Measurements from ENCODE around the gene LRP3.

Gene LRP3

DNA sequence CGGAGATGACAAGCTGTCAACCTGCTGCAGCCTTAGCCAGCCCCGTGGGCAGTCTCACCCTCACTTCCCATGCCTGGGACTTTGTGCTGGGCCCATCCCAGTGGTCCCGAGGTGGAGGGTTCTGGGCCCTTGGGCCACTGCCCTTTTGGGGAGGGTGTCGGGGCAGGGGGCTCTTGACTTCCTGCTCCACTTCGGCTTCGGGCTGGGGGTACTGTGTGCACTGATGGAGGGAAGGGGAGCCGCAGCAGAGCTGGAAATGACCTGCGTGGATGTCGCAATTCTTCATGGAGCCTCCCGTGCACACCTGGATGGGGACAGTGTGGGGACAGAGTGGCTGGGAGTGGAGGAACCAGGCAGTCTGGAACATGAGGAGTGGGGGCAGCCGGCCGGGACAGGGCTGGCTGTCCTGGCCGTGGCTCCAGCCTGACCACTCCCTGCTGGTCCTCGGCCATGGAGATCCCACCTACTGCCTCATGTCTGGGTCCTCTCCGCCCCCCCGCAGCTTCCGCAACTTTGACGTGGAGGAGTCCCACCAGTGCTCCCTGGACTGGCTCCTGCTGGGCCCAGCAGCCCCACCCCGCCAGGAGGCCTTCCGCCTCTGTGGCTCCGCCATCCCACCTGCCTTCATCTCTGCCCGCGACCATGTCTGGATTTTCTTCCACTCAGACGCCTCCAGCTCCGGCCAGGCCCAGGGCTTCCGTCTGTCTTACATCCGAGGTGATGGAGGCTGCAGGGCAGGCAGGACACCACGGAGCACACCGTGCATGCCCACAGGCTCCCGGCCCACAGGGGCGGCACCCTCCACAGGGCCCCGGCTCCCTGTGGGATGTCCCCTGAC lies 10.2 kb downstream of the LRP3 start:
- Histone ChIP-seq H3K9me3 (ENCODE audit: insufficient read depth, low read length) (no peaks in the 10 kb centered on the region), H3K36me3 (ENCODE audit: insufficient read depth, insufficient read length, low read length) (peaks cover 45% of the 10 kb centered on the region), H3K9ac (ENCODE audit: insufficient read length, low read depth) (no peak overlapping the region), H3K4me3 (ENCODE audit: insufficient read length, low read depth) (no peak overlapping the region), H3K4me1 (ENCODE audit: insufficient read depth, insufficient read length) (no peaks in the 10 kb centered on the region), H3K27me3 (ENCODE audit: insufficient read depth, insufficient read length) (no peaks in the 10 kb centered on the region)
- no peak for DNase-seq (ENCODE audit: low read depth, low spot score)
- TF ChIP-seq YY1 (IDR thresholded peaks at IDR 0.05; ENCODE audit: insufficient read depth, insufficient read length) (no peak), ZNF274 (IDR thresholded peaks at IDR 0.05; ENCODE audit: low read depth, low read length) (no peak), SUZ12 (IDR thresholded peaks at IDR 0.05; ENCODE audit: extremely low read depth, insufficient read depth, insufficient read length) (no peak)

DNA sequence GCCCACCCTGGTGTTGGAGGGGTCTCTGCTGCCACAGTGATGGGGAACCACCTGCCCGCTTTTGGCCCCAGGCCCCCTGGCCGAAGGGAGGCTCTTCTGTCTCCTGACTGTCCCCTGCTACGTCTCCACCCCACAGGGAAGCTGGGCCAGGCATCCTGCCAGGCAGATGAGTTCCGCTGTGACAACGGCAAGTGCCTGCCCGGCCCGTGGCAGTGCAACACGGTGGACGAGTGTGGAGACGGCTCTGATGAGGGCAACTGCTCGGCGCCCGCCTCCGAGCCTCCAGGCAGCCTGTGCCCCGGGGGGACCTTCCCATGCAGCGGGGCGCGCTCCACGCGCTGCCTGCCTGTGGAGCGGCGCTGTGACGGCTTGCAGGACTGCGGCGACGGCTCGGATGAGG lies 11.0 kb downstream of the LRP3 start:
- peaks cover 45% of the 10 kb centered on the region for H3K36me3 ChIP-seq (ENCODE audit: insufficient read depth, insufficient read length, low read length)
- no peak overlapping the region for H3K4me3 ChIP-seq (ENCODE audit: insufficient read length, low read depth)
- no peak for TF ChIP-seq YY1 (IDR thresholded peaks at IDR 0.05; ENCODE audit: insufficient read depth, insufficient read length)
- TF ChIP-seq SUZ12 (IDR thresholded peaks at IDR 0.05; ENCODE audit: extremely low read depth, insufficient read depth, insufficient read length) = no peak
- no peak for TF ChIP-seq ZNF274 (IDR thresholded peaks at IDR 0.05; ENCODE audit: low read depth, low read length)
- no peaks in the 10 kb centered on the region for H3K4me1 ChIP-seq (ENCODE audit: insufficient read depth, insufficient read length)
- no peaks in the 10 kb centered on the region for H3K27me3 ChIP-seq (ENCODE audit: insufficient read depth, insufficient read length)
- no peak for DNase-seq (ENCODE audit: low read depth, low spot score)
- H3K9me3 ChIP-seq (ENCODE audit: insufficient read depth, low read length) = no peaks in the 10 kb centered on the region
- no peak overlapping the region for H3K9ac ChIP-seq (ENCODE audit: insufficient read length, low read depth)

DNA sequence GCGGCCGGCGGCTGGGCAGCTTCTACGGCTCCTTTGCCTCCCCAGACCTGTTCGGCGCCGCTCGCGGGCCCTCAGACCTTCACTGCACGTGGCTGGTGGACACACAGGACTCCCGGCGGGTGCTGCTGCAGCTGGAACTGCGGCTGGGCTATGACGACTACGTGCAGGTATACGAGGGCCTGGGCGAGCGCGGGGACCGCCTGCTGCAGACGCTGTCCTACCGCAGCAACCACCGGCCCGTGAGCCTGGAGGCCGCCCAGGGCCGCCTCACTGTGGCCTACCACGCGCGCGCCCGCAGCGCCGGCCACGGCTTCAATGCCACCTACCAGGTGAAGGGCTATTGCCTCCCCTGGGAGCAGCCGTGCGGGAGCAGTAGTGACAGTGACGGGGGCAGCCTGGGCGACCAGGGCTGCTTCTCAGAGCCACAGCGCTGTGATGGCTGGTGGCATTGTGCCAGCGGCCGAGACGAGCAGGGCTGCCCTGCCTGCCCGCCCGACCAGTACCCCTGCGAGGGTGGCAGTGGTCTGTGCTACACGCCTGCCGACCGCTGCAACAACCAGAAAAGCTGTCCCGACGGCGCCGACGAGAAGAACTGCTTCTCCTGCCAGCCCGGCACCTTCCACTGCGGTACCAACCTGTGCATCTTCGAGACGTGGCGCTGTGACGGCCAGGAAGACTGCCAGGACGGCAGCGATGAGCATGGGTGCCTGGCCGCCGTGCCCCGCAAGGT lies 11.6 kb downstream of the LRP3 start:
- Histone ChIP-seq H3K27me3 (ENCODE audit: insufficient read depth, insufficient read length) (no peaks in the 10 kb centered on the region), H3K36me3 (ENCODE audit: insufficient read depth, insufficient read length, low read length) (peaks cover 47% of the 10 kb centered on the region), H3K4me1 (ENCODE audit: insufficient read depth, insufficient read length) (no peaks in the 10 kb centered on the region), H3K9ac (ENCODE audit: insufficient read length, low read depth) (no peak overlapping the region), H3K4me3 (ENCODE audit: insufficient read length, low read depth) (no peak overlapping the region), H3K9me3 (ENCODE audit: insufficient read depth, low read length) (no peaks in the 10 kb centered on the region)
- no peak for DNase-seq (ENCODE audit: low read depth, low spot score)
- TF ChIP-seq YY1 (IDR thresholded peaks at IDR 0.05; ENCODE audit: insufficient read depth, insufficient read length) (no peak), ZNF274 (IDR thresholded peaks at IDR 0.05; ENCODE audit: low read depth, low read length) (no peak), SUZ12 (IDR thresholded peaks at IDR 0.05; ENCODE audit: extremely low read depth, insufficient read depth, insufficient read length) (no peak)

DNA sequence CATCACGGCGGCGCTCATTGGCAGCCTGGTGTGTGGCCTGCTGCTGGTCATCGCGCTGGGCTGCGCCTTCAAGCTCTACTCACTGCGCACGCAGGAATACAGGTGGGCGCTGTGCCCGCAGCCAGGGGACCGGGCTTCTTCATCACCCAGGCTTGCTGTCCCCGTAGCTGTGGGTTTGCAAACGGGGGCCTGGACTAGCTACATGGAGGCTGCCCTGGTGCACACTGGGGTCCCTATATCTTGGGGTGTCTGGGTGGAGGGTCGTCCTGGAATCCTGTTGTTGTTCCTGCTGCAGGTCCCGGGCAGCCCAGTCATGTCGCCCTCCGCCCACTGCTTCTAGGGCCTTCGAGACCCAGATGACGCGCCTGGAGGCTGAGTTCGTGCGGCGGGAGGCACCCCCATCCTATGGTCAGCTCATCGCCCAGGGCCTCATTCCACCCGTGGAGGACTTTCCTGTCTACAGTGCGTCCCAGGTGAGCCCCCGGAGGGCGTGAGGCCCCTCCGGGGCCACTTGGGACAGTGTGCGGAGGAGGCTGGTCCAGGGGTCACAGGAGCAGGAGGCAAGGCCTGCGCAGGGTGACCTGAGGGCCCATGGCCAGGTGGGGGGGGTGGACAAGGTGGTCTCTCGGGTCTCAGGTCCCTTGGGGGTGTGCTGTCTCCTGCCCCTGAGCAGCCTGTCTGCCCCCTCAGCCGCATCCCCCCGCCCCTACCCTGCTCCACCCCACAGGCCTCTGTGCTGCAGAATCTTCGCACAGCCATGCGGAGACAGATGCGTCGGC lies 12.3 kb downstream of the LRP3 start:
- DNase-seq (ENCODE audit: low read depth, low spot score) = no peak
- TF ChIP-seq YY1 (IDR thresholded peaks at IDR 0.05; ENCODE audit: insufficient read depth, insufficient read length) (no peak), ZNF274 (IDR thresholded peaks at IDR 0.05; ENCODE audit: low read depth, low read length) (no peak), SUZ12 (IDR thresholded peaks at IDR 0.05; ENCODE audit: extremely low read depth, insufficient read depth, insufficient read length) (no peak)
- Histone ChIP-seq H3K27me3 (ENCODE audit: insufficient read depth, insufficient read length) (no peaks in the 10 kb centered on the region), H3K4me1 (ENCODE audit: insufficient read depth, insufficient read length) (no peaks in the 10 kb centered on the region), H3K9me3 (ENCODE audit: insufficient read depth, low read length) (no peaks in the 10 kb centered on the region), H3K4me3 (ENCODE audit: insufficient read length, low read depth) (no peak overlapping the region), H3K9ac (ENCODE audit: insufficient read length, low read depth) (no peak overlapping the region), H3K36me3 (ENCODE audit: insufficient read depth, insufficient read length, low read length) (peaks cover 50% of the 10 kb centered on the region)

DNA sequence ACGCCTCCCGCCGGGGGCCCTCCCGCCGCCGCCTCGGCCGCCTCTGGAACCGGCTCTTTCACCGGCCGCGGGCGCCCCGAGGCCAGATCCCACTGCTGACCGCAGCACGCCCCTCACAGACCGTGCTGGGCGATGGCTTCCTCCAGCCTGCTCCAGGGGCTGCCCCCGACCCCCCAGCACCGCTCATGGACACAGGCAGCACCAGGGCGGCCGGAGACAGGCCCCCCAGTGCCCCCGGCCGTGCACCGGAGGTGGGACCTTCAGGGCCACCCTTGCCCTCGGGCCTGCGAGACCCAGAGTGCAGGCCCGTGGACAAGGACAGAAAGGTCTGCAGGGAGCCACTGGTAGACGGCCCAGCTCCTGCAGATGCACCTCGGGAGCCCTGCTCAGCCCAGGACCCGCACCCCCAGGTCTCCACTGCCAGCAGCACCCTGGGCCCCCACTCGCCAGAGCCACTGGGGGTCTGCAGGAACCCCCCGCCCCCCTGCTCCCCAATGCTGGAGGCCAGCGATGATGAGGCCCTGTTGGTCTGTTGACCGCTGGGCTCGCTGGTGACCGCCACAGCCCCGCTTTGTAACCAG lies 13.0 kb downstream of the LRP3 start:
- H3K27me3 ChIP-seq (ENCODE audit: insufficient read depth, insufficient read length) = no peaks in the 10 kb centered on the region
- H3K36me3 ChIP-seq (ENCODE audit: insufficient read depth, insufficient read length, low read length) = peaks cover 52% of the 10 kb centered on the region
- H3K4me3 ChIP-seq (ENCODE audit: insufficient read length, low read depth) = no peak overlapping the region
- no peak overlapping the region for H3K9ac ChIP-seq (ENCODE audit: insufficient read length, low read depth)
- no peak for DNase-seq (ENCODE audit: low read depth, low spot score)
- no peaks in the 10 kb centered on the region for H3K9me3 ChIP-seq (ENCODE audit: insufficient read depth, low read length)
- H3K4me1 ChIP-seq (ENCODE audit: insufficient read depth, insufficient read length) = no peaks in the 10 kb centered on the region
- TF ChIP-seq ZNF274 (IDR thresholded peaks at IDR 0.05; ENCODE audit: low read depth, low read length) (no peak), SUZ12 (IDR thresholded peaks at IDR 0.05; ENCODE audit: extremely low read depth, insufficient read depth, insufficient read length) (no peak), YY1 (IDR thresholded peaks at IDR 0.05; ENCODE audit: insufficient read depth, insufficient read length) (no peak)

DNA sequence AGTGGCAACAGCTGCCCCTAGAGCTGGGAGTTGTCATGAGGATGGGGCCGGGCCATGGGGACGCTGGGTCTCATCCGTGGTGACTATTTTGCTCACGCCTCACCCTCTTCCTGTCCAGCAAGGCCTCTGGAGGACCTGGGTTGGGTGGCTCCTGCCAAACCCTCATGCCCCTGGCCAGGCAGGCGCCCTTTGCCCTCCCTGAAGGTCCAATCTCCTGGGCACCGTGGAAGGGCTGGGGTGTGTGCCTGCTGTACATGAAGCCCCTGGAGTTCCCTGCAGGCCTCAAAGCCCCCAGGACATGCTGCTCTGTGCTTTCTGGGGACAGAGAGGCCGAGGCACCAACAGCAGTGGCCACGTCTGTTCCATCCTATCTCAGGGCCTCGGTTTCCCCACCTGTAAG lies 13.8 kb downstream of the LRP3 start:
- TF ChIP-seq YY1 (IDR thresholded peaks at IDR 0.05; ENCODE audit: insufficient read depth, insufficient read length) (no peak), ZNF274 (IDR thresholded peaks at IDR 0.05; ENCODE audit: low read depth, low read length) (no peak), SUZ12 (IDR thresholded peaks at IDR 0.05; ENCODE audit: extremely low read depth, insufficient read depth, insufficient read length) (no peak)
- Histone ChIP-seq H3K9ac (ENCODE audit: insufficient read length, low read depth) (no peak overlapping the region), H3K27me3 (ENCODE audit: insufficient read depth, insufficient read length) (no peaks in the 10 kb centered on the region), H3K9me3 (ENCODE audit: insufficient read depth, low read length) (no peaks in the 10 kb centered on the region), H3K4me1 (ENCODE audit: insufficient read depth, insufficient read length) (no peaks in the 10 kb centered on the region), H3K4me3 (ENCODE audit: insufficient read length, low read depth) (no peak overlapping the region), H3K36me3 (ENCODE audit: insufficient read depth, insufficient read length, low read length) (peaks cover 47% of the 10 kb centered on the region)
- DNase-seq (ENCODE audit: low read depth, low spot score) = no peak
